Smooth muscle cell (in vitro differentiated cells): ENCODE results near the gene GDE1. TPM values are rescaled to one million over a fixed set of nuclear protein-coding genes. Genes with fewer than 3 reads are reported as not detected.

Experiments
- DNase-seq: peaks from one replicate; lab custom pipeline; 2025; ENCODE audit not compliant: unreplicated experiment; lab: John Stamatoyannopoulos, UW
- H2AFZ ChIP-seq: fragments of 200-600 bp; sonication (generic); 2 replicates; pipeline ENCODE4 v1.6.0; 2016; ENCODE audit warnings: antibody characterized with exemption, low read depth, mild to moderate bottlenecking
- H3F3A ChIP-seq: fragments of 200-600 bp; sonication (generic); 2 replicates; pipeline ENCODE4 v1.6.0; 2017; ENCODE audit warnings: antibody characterized with exemption, low read depth
- H3K27ac ChIP-seq: fragments of 200-600 bp; sonication (generic); 2 replicates; pipeline ENCODE4 v1.5.1; 2016; ENCODE audit warnings: low read depth, mild to moderate bottlenecking
- H3K27me3 ChIP-seq: fragments of 200-600 bp; sonication (generic); 2 replicates; pipeline ENCODE4 v1.6.1; 2016; ENCODE audit warnings: low read depth, mild to moderate bottlenecking
- H3K36me3 ChIP-seq: fragments of 200-600 bp; sonication (generic); 2 replicates; pipeline ENCODE4 v1.5.1; 2016; ENCODE audit warnings: low read depth
- H3K4me1 ChIP-seq: fragments of 200-600 bp; sonication (generic); 2 replicates; pipeline ENCODE4 v1.5.1; 2016; ENCODE audit warnings: low read depth
- H3K4me2 ChIP-seq: fragments of 200-600 bp; sonication (generic); 2 replicates; pipeline ENCODE4 v1.6.0; 2016; ENCODE audit warnings: mild to moderate bottlenecking
- H3K4me3 ChIP-seq: fragments of 200-600 bp; sonication (generic); 2 replicates; pipeline ENCODE4 v1.5.1; 2016; ENCODE audit warnings: mild to moderate bottlenecking
- H3K79me2 ChIP-seq: fragments of 200-600 bp; sonication (generic); 2 replicates; pipeline ENCODE4 v1.6.0; 2016; ENCODE audit warnings: low read depth, mild to moderate bottlenecking
- H3K9ac ChIP-seq: fragments of 200-600 bp; sonication (generic); 2 replicates; pipeline ENCODE4 v1.6.0; 2016; ENCODE audit warnings: low read depth
- H3K9me3 ChIP-seq: fragments of 200-600 bp; sonication (generic); replicated peaks from 2 replicates; pipeline ENCODE4 v1.5.1; 2016; ENCODE audit warnings: low read depth
- H4K20me1 ChIP-seq: fragments of 200-600 bp; sonication (generic); 2 replicates; pipeline ENCODE4 v1.6.0; 2016; ENCODE audit warnings: low read depth
- CTCF ChIP-seq: fragments of 200-600 bp; sonication (generic); IDR thresholded peaks from 2 replicates; pipeline ENCODE4 v1.5.1; 2017; ENCODE audit warnings: borderline replicate concordance, mild to moderate bottlenecking, antibody characterized with exemption; ENCODE audit not compliant: insufficient read depth, poor library complexity, severe bottlenecking
- WGBS: methylation state at CpG from one replicate; pipeline ENCODE4 v1.1.7; 2016; ENCODE audit warnings: low lambda C conversion rate; 5-methylcytosine and 5-hydroxymethylcytosine counted together
- polyA plus RNA-seq: library from polyadenylated mRNA; unstranded; fragments of >200 nt; fragmentation: Nextera tagmentation; extraction: Ambion mirVana; gene quantifications from 2 replicates; pipeline ENCODE4 v1.2.1, GENCODE V29; 2016
- total RNA-seq: library from RNA; depleted of rRNA; stranded (reverse); fragments of >200 nt; gene quantifications from 2 replicates; pipeline ENCODE4 v1.2.3, GENCODE V29; 2014

GDE1 gene
- total and polyA plus RNA-seq, 2 experiments from 2014 or later: 43.8 to 46.0 TPM

- Histone ChIP-seq H3K9ac (no peak overlapping the region), H2AFZ (no peak overlapping the region), H3K4me1 (no peaks in the 10 kb centered on the region), H4K20me1 (no peaks in the 10 kb centered on the region), H3K4me2 (no peak overlapping the region), H3K36me3 (peaks cover 4% of the 10 kb centered on the region), H3K9me3 (no peaks in the 10 kb centered on the region), H3K27ac (no peak overlapping the region), H3F3A (no peaks in the 10 kb centered on the region), H3K4me3 (no peak overlapping the region), H3K79me2 (no peaks in the 10 kb centered on the region), H3K27me3 (no peaks in the 10 kb centered on the region)
- peak; percentile 9 for DNase-seq
- peak; percentile 72 for TF ChIP-seq CTCF
- WGBS: 90% methylated on average over 3 of the region's 3 CpGs
Observed at GRCh38 chr16:19502395-19503131, 19.3 kb downstream of the GDE1 start.

- Histone ChIP-seq H3K9ac (no peak overlapping the region), H3K4me3 (no peak overlapping the region), H2AFZ (no peak overlapping the region), H4K20me1 (no peaks in the 10 kb centered on the region), H3K36me3 (peaks cover 4% of the 10 kb centered on the region), H3K27ac (no peak overlapping the region), H3K27me3 (no peaks in the 10 kb centered on the region), H3K9me3 (no peaks in the 10 kb centered on the region), H3K79me2 (no peaks in the 10 kb centered on the region), H3K4me2 (no peak overlapping the region), H3K4me1 (no peaks in the 10 kb centered on the region), H3F3A (no peaks in the 10 kb centered on the region)
- no peak for TF ChIP-seq CTCF
- DNase-seq: no peak
- 73% methylated on average over 3 of the region's 3 CpGs for WGBS
Observed at GRCh38 chr16:19499481-19499880, 22.4 kb downstream of the GDE1 start.

GRCh38 chr16:19499006-19499405, 22.9 kb downstream of the GDE1 start:
- no peaks in the 10 kb centered on the region for H3K9me3 ChIP-seq
- H3F3A ChIP-seq: no peaks in the 10 kb centered on the region
- H3K4me2 ChIP-seq: no peak overlapping the region
- no peak overlapping the region for H2AFZ ChIP-seq
- no peak for TF ChIP-seq CTCF
- H3K36me3 ChIP-seq: peaks cover 4% of the 10 kb centered on the region
- no peak overlapping the region for H3K27ac ChIP-seq
- no peaks in the 10 kb centered on the region for H3K4me1 ChIP-seq
- no peaks in the 10 kb centered on the region for H3K79me2 ChIP-seq
- no peak for DNase-seq
- H4K20me1 ChIP-seq: no peaks in the 10 kb centered on the region
- H3K27me3 ChIP-seq: no peaks in the 10 kb centered on the region
- 93% methylated on average over 5 of the region's 5 CpGs for WGBS
- H3K9ac ChIP-seq: no peak overlapping the region
- H3K4me3 ChIP-seq: no peak overlapping the region

GRCh38 chr16:19497176-19497575, 24.7 kb downstream of the GDE1 start:
- DNase-seq: no peak
- TF ChIP-seq CTCF: no peak

More at GRCh38 chr16:19497176-19497575, 24.7 kb downstream of the GDE1 start:
- H3K79me2 ChIP-seq: no peaks in the 10 kb centered on the region
- no peaks in the 10 kb centered on the region for H3K27me3 ChIP-seq
- no peaks in the 10 kb centered on the region for H3K4me1 ChIP-seq
- no peak overlapping the region for H3K4me2 ChIP-seq
- H3K9ac ChIP-seq: no peak overlapping the region
- WGBS: 86% methylated on average over 5 of the region's 5 CpGs
- H3K4me3 ChIP-seq: no peak overlapping the region
- no peaks in the 10 kb centered on the region for H3K9me3 ChIP-seq
- H3K36me3 ChIP-seq: no peaks in the 10 kb centered on the region
- no peaks in the 10 kb centered on the region for H3F3A ChIP-seq
- H3K27ac ChIP-seq: no peak overlapping the region
- H2AFZ ChIP-seq: no peak overlapping the region
- no peaks in the 10 kb centered on the region for H4K20me1 ChIP-seq
